Measurements from ENCODE around the gene SLC9A1.
"Not testable (repeated sequence)": the region's sequence is repeated elsewhere in the genome, so short reads cannot be mapped to it uniquely, and the experiment has no call there.

SLC9A1 gene

DNA sequence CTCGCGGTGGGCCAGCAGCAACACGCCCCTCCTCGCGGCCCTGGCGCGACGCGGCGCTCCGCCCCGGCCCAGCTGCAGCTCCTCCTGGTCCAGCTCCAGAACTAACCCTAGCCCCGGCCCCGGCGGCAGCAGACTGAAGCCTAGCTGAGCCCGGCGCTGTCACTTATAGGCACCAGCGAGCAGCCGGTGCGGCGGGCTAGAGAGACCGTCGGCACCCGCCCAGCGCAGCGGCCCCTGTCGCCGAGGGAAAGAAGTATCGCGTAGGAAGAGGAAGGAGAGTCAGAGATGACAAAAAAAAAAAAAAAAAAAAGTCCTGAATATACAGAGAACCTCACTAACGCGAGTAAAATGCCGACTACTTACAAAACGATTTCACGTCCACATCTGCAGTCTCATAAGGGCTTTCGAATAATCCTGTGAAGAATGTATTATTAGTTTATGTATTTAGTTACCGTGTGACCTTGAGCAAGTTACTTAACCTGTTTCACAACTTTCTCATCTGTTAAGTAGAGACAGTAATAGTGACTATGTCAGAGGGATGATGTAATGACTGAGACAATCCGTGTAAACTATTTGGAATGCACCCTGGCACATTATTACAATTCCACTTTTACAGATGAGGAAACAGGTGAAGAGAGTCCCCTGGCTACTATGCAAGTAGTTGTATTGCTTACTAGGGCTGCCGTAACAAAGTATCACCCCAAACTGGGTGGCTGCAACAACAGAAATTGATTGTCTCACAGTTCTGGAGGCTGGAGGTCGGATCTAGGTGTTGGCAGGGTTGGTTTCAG, at the start of gene SLC9A1:
TSS of gene SLC9A1 (minus strand) at position 135 of the 791 bp plus-strand sequence. CDS start 791 bp downstream, outside the sequence.
- peak; percentile 88 for DNase-seq (ENCODE audit: low spot score)

DNA sequence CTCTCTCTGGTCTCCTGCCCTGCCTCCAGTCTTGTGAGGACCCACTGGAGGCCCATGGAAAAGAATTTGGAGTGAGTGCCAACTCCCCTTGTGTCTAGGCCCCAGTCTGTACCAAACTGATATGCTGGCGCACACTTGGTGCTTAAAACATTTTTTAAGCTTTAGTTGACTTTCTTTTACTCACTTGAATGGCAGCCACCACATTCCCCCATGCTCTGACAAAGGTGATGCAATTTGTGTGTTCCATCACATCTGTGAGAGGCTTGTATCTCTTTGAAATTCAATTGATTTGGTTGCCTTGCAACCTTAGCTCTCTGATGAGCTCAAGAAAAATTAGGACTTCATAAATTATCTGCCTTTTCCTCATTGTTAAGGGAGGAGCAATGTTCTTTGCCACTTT, 49.0 kb upstream of the SLC9A1 start:
- no peak for DNase-seq (ENCODE audit: low spot score)

DNA sequence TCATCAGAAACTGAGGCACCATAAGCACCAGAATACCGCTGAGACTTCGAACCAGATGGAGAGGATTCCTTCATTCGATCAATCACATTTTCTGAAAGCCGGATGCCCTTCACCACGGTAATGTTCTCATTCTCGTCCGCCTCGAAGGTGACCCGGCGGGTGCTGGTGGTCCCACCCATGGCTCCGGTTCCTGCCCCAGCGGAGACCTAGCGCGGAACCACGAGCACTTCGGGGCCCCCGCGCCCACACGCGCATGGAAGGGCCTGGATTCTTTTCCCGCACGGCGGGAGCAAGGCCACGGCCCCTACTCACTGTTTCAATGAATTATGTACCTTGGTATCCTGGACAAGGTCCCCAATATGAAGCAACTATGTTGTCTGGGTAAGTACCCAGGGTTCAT, 46.4 kb upstream of the SLC9A1 start:
- DNase-seq (ENCODE audit: low spot score), result no peak

DNA sequence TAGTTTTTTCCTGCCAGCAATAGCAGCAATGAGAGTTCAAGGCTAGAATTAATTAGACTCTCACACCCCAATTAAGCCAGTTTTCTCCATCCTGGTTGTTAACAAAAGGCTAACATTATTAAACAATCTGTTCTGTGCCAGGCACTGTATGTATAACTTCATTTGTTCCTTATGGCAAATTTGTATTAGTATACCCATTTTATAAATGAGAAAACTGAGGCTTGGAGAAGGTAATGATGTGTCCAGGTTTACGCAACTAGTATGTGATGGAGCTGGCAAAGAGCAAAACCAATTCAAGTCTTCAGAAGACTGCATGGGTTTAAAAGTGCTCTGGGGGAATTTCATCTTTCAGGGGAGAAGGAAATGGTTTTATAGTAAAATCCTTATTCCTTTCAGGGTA, 38.3 kb upstream of the SLC9A1 start:
- DNase-seq (ENCODE audit: low spot score), result no peak

DNA sequence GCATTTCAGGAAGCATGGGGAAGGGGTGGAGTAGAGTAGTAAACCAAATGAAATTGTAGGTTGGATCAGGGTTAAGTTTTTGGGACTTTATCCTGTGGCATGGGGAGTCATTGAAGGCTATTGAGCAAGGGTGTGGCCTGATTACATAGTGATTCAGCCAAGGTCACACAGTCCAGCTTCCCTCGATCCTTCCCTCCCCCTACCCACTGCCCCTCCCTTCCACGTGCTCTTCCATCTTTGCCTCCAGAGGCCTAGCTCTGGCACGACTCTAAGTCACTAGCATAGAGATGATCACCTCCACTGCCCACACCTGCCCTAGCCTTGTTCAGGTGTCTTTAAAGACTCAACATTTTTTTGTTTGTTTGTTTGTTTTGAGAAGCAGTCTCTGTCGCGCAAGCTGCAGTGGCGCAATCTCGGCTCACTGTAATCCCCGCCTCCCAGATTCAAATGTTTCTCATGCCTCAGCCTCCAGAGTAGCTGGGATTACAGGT, 37.2 kb upstream of the SLC9A1 start:
- no peak for DNase-seq (ENCODE audit: low spot score)

DNA sequence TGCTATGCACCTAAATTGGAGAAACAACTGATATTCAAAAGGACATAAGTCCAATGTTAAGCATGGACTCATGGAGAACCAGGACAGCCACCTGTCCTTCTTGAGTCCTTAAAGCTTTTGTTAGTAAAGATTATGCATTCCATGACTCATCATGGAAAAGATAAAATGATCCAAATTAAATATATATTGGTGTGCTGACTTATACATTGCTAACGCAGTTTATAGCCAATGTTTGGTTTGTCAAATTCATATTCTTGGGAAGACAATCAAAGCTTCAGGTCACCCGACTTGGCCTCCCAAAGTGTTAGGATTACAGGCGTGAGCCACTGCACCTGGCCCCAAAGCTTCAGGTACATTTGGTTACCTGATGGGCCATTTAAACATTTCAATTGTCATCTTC, 29.7 kb upstream of the SLC9A1 start:
- not testable (repeated sequence) for DNase-seq (ENCODE audit: low spot score)

DNA sequence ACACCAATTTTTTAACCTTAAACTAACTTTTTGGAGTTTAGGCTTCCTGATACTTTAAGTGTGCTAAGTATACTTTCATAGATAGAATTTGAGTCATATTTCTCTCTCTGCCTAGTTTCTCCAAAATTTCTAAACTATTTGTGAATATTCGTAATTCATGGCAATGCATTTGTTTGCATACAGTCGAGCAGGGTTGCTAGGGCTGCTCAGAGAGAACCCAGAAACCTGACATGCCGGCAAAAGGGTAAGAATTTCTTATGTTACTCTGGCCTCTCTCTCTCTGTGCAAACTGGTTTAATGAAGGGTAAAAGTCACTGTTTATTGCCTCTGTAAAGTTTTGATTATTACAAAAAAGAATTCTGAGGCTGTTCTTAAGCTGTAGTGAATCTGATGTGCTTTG, 25.1 kb upstream of the SLC9A1 start:
- no peak for DNase-seq (ENCODE audit: low spot score)

DNA sequence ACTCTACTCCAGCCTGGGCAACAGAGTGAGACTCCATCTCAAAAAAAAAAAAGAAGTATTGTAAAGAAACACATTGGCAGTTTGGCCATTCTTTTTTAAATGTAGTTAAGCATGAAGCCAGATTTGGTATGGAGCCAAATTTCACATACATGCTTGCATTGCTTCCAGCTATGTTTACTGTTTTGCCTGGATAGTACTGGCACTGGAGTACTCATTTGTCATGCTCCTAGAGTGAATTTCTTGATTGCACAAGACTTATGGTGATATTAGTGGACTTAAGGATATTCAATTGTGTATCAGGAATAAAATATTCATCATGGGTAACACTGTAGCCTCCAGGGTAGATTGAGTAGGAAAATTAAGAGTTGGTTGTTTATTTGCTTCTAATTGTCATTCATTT, 24.5 kb upstream of the SLC9A1 start:
- DNase-seq (ENCODE audit: low spot score), result no peak

DNA sequence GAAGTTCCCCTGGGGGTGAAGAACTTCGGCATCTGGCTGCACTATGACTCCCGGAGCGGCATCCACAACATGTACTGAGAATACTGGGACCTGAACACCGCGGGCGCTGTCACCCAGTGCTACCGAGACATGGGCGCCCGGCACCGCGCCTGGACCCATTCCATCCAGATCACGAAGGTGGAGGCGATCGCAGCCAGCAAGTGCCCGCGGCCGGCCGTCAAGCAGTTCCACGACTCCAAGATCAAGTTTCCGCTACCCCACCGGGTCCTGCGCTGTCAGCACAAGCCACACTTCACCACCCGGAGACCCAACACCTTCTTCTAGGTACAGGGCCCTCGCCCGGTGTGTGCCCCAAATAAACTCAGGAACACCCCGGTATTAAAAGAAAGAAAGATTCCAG, 22.0 kb upstream of the SLC9A1 start:
- no peak for DNase-seq (ENCODE audit: low spot score)

DNA sequence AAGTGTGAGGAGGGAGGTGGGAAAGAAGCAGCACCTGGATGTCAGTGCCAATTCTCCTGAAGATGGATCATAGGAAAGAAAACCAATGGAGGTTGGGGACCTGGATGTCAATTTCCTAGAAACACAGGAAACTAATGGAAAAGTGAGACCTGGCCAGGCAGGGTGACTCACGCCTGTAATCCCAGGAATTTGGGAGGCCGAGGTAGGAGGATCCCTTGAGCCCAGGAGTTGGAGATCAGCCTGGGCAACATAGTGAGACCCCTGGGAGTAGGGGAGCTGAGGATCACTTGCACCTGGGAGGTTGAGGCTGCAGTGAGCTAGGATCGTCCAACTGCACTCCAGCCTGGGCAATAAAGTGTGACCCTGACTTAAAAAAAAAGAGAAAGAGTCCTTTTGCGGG, 21.4 kb upstream of the SLC9A1 start:
- DNase-seq (ENCODE audit: low spot score), result no peak

DNA sequence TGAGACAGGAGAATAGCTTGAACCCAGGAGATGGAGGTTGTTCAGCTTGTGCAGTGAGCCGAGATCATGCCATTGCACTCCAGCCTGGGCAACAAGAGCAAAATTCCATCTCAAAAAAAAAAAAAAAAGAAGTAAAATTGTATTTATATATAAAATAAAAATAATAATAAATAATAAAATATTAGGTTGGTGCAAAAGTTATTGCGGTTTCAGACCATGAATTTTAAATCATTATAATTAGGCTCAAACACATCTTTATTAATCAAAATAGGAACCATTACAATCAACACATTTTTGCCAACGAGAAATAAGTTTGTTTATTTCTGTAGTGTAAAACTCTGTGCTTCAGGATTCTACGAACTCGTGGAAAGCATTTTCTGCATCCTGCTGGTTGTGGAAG, 18.1 kb upstream of the SLC9A1 start:
- DNase-seq (ENCODE audit: low spot score), result not testable (repeated sequence)

DNA sequence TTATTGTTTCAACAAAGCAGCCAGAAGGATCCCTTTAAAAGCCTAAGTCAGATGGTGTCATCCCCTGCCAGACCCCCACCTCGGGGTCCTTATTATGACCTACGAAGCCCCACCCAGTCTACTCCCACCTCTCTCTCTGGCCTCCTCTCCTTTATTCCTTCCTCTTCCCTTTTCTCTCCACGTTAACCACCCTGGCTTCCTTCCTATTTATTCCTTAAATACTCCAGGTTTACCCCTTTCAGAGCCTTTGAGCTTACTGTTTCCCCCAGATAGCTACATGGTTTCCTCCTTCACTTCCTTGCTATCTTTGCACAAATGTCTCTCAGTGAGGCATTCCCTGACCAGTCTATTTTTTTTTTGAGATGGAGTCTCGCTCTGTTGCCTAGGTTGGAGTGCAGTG, 12.0 kb upstream of the SLC9A1 start:
- DNase-seq (ENCODE audit: low spot score), result no peak

DNA sequence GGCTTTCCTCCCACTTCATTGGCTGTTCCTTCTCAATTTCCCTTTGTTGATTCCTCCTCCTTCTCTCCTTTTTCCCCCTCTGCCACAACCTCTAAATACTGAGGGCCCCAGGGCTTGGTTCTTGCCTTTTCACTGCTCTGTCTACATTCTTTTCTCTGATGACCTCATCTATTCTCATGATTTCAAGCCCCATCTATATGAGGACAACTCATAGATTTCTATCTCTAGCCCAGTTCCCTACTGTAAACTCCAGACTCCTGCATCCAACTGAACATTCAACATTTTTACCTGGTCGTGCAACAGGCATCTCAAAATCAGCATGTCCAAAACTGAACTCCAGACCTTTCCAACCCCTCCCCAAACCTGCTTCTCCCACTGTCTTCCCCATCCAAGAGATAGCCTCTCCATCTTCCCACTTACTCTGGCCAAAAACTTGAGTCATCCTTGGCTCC, 11.5 kb upstream of the SLC9A1 start:
- DNase-seq (ENCODE audit: low spot score), result no peak

DNA sequence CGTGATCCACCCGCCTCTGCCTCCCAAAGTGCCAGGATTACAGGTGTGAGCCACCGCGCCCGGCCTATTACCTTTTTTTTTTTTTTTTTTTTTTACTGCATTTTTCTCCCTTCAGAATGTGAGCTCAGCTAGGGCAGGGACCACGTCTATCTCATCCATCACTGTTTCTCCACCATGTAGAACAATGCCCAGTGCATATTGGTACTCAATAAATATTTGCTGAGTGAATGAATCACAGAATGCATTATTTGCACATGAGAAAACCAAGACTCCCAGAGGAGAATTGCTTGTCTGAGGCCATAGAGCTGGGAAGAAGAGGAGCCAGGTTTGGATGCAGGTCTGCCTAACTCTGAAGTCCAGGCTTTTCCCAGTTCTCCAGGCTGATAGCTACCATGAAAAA, 8.2 kb upstream of the SLC9A1 start:
- no peak for DNase-seq (ENCODE audit: low spot score)

DNA sequence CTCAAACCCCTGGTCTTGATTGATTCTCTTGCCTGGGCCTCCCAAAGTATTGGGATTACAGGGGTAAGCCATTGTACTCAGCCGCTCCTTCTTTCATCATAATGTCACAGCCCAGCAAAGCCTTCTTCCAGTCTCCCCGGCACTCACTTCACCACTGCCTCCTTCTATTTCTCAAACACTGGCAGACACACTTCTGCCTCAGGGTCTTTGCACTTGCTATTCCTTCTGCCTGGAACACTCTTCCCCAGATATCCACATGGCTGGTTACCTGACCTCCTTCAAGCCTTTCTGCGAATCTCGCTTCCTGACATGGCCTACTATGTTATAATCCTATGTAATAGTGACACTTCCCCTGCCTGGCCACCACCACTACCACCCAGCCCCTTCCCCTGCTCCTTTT, 7.2 kb upstream of the SLC9A1 start:
- no peak for DNase-seq (ENCODE audit: low spot score)

DNA sequence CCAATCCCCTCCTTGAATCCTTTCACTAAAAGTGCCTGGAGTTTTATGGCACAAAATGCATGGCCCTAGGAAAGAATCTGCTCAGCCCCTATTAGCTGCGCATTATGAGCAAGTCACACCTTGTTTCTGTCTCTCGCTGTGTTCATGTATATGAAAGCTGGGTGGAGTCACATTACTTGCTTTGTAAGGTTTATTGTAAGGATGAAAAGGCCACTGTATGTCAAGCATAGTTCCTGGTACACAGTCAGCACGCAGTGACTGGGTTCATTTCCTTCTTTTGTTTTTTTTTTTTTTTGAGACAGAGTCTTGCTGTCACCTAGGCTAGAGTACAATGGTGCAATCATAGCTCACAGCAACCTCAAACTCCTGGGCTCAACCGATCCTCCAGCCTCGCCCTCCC, 6.7 kb upstream of the SLC9A1 start:
- no peak for DNase-seq (ENCODE audit: low spot score)

DNA sequence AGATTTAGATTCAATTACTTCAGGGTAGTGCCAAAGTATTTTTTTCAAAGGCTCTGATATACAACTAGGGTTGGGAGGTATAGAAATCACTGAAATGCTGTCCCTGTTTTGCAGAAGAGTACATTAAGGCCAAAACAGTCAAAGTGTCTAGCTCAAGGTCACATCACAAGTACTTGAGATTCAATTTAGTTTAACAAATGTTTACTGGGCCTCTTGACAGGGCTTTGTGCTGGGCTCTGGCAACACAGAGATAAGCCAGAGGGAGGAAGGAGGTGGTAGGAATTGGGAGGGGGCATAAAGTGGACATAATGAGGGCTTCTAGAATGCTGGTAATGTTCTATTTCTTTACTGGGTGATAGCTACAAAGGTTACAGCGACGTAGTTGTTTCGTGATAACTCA, 2.3 kb upstream of the SLC9A1 start:
- no peak for DNase-seq (ENCODE audit: low spot score)

DNA sequence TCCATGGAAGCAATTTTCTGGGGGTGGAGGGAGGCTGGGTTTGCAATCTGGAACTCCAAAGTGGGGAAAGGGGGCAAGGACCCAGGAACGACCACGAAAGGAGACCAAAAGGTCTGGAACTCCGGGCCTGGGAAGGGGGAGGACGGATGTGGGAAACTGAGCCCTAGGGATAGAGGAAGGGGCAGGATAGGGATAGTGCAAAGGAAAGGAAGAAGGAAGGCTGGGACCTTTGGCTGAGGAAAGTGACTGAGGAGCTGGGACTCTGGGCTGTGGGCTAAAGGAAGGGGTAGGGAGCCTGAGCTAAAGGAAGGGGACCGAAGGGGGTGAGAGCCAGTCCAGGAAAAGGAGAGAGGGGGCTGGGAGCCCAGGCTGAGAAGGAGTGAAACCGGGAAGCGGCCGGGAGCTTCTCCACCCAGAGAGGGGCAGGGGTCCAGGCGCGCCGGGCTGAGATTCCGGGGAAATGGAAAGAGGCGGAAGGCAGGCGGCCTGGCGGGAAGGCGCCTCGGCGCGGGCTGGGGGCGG, 395 bp downstream of the SLC9A1 start:
- DNase-seq (ENCODE audit: low spot score), result no peak

DNA sequence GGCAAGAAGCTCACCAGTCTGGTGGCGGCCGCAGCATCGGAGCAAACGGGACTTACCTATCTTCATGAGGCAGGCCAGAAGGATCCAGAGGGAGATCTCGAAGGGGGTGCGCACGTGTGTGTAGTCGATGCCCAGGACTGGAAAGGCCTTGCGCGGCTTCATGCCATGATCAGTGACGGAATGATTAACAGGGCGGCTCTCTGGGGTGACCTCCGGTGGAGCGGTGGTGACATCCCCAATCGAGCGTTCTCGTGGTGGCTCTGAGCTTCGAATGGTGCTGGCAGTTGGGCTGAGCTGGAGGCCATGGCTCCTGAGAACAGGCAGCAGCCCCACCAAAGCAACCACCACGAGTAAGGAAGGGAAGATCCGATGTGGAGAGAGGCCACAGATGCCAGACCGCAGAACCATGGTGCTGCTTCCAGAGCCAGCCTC, 982 bp downstream of the SLC9A1 start:
- DNase-seq (ENCODE audit: low spot score), result no peak

DNA sequence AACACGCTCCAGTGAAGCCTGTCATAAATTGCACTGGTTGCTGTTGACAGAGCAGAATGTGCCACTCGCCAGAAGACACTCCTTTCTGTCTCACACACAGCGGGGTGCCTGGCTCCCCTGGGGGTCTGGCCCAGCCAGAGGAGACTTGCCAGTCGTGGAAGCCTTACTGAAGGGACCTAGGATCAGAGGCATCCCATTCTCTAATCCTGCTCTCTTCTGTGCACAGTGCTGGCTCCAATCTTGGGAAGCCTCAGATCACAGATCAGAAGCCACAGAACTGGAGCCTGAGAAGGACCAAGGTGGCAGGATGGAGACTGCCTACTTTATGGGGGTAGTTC, 1.4 kb downstream of the SLC9A1 start:
- no peak for DNase-seq (ENCODE audit: low spot score)

DNA sequence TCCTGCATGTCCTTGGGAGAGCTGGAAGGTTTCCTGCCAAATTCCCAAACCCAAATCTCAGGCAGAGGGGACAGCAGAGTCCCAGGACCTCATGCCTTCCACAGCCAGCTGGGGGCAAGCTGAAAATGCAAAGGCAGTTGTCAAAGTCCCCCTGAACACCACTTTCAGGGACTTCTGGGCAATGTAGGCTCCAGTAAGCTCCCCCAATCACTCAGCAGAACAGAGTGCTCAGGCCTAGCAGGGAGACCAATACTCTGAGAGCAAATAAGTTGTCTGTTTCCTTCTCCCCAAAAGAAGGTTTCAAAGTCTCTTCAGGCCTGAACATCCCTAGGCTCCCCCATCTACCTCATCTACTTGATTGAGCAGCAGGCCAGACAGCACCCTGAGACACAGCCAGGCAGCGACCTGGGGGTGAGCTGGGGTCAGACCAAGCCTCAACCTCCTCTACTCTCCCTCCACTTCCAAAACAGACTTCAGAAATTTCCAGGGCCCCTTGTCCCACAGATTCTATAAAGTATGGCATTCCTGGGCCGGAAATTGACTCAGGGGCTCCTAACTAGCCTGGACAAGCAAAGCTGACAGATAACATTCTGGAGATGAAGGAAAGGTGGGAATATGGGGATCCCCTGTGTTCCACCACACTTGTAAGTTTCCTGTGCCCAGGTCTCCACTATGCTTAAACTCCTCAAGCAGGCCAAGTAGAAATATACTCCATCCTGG, 1.9 kb downstream of the SLC9A1 start:
- no peak for DNase-seq (ENCODE audit: low spot score)

DNA sequence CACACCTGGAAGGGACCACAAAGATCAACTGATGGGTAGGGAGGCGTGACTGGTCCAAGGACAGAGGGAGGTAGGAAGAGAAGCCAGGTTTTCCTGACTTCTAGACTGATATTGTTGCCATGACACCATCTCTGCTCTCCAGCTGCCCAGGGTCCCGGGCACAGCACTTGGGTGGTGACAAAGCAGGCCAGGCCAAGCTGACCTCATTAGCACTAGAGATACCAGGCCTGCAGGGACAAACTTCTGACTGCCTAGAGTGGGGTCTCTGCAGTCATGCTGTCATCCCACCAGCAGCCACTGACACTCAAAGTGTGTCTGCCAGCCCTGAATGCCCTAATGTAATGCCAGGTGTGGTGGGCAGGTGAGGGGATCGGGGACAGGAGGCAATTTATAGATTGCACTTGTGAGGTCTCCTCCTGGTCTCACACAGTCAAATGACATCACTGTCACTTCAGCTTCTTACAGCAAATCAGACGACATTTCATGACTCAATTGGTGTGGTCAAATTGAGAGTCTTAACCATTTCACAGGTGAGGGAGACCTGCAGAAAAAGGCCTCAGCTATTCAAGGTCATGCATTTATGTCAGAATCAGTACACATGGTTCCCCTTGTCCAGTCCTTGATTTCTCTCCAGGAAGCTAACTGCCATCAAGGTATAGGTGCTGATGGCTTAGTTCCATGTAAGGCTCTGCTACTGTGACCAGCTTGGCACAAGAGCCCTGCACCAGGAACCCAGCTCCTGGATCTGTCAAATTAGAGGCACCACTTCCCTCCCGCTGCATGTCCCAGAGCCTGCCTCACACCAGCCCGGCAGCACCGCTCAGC, 2.7 kb downstream of the SLC9A1 start:
- DNase-seq (ENCODE audit: low spot score), result no peak

All from hematopoietic multipotent progenitor cell treated with erythropoietin and hydrocortisone succinate and interleukin-3 and kit ligand, for 15 days (in vitro differentiated cells).